Amygdala (tissue), 56 donors: Measurements from ENCODE around the gene MYH9.

Source experiments
- DNase-seq, 56 donors: peaks; one replicate each; lab custom pipeline; 2025; lab: John Stamatoyannopoulos, UW

Gene MYH9

DNA sequence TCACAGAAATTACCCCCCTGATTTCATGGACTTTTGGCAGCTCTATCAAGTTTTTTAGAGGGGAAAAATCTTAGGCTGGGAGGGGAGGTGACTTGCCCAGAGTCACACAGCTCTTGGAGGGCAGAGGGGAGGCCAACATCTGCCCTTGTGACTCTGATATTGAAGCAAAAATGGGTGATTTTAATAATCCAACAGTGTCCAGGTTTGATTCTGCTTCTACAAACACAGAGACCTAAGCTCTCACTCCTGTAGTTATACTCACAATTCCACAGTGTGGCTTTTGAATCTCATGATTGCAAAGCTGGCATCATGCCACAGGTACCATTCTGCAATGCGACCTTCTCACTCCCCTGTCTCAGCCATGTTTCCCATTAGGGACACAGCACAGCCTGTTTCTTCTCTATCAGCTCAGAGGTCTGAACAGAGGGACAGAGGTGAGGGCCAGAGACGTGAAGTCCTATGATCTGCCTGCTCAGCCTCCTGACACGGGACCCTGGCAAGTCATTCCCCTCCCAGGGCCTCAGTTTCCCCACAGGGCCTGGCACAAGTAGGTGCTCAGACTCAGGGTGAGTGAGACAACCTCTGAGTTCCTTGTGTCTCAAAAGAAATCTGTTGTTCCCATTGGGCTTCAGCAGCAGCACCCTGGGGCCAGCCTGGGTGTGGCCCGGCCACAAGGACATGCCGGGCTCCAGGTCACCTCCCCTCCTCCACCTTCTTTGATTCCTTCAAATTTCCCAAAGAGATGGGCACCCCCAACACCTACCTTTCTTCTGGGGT lies 149.2 kb downstream of the MYH9 start:
- DNase-seq, result no peak

DNA sequence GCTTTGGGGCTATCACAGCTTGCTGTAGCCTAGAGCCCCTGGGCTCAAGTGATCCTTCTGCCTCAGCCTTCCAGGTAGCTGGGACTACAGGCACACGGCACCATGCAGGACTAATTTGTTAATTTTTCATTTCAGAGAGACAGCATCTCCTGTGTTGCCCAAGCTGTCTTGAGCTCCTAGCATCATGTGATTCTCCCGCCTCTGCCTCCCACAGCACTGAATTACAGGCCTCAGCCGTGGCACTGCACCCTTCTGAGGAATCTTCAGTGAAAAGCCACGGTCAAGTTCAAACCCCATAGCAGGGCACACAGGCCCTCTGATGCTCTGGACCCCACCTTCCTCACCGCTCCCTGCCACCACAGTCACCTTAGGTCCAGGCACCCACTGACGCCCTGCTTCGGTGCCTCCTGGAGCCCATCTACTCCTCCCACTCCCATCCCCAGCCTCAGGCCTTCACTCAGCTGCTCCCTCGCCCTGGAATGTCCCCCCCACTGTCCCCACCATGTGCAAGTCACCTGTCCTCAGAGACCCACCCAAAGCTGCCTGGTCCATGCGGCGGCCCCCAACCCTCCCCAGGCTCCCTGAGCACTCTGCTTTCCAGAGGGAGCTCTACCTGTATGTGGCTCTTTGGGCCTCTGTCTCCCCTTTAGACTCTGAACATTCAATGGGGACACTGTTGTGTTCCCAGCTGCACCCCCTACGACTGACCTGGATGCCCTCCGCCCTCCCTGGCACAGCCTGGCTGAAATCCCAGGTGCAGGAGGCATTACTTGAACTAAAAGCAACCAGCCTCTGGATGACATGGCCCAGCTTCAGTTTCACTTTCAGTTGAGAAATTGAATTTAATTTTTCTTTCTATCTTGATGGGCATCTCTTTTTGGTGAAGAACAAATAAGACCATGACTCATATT lies 150.1 kb downstream of the MYH9 start:
- DNase-seq, result peak in 10 of 56 donors; percentile 10 to 38 (median 23)

GRCh38 chr22:36236388-36237319 lies 151.1 kb downstream of the MYH9 start:
- DNase-seq, result no peak

DNA sequence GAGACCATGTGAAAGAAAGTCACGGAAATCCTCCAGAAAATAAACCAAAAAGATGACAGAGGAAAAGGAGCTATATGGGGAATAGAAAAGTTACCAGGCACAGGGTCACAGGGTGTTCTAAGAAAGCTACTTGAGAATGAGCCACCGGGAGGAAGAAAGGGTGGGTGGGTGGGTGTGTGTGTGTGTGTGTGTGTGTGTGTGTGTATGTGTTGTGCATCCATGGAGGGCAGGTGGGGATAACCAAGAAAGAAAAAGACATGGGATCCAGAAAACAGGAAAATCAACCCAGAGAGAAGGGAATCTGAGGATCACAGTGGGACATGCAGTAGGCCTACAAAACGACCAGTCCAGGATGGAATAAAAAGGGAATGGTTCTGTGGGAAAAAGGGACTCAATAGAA lies 152.2 kb downstream of the MYH9 start:
- no peak for DNase-seq

GRCh38 chr22:36234919-36235318 lies 152.8 kb downstream of the MYH9 start:
- peak in 1 of 56 donors; percentile 25 for DNase-seq

GRCh38 chr22:36234213-36234612 lies 153.6 kb downstream of the MYH9 start:
- no peak for DNase-seq

GRCh38 chr22:36233796-36234195 lies 154.0 kb downstream of the MYH9 start:
- DNase-seq, result no peak

DNA sequence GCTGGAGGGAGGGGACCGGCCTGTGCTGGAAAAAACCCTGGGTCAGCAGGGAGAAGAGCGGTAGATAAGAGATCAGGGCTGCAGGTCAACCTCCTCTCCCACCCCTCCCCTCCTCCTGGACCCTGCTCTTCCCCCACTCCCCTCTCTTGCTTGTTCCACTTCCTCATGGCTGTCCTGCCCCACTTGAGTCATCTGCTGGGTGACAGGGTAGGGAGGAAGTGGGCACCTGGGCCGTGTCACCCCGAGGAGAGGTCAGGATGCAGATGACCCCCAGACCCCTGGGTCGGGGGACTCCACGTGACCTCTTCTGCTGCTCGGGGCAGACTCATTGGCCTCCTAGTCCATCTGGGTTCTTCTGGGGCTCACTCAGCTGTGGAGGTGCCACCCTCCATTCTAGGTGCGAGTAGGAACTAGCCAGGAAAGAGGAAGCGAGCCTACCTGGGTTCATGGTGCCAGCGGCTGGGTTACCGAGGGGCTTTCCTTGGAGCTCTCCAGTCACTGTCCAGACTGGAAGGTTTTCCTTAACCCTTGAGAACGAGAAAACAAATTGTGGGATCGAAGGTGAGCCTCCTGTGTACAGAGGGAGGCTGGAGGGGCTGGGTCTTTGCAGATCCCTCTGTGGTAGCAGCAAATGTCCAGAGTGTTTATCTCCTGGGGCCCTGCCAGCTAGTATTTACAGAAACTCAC lies 154.9 kb downstream of the MYH9 start:
- no peak for DNase-seq
